Lower leg skin (tissue), 4 donors: ENCODE results near the gene ATG16L2. TPM values are rescaled to one million over a fixed set of nuclear protein-coding genes. Genes with fewer than 3 reads are reported as not detected.

Experiments used
- DNase-seq, 2 donors: peaks; one replicate each; pipeline ENCODE4 v3.0.0-alpha.2; 2019; ENCODE audit warnings: low spot score in 2 of 2
- H3K4me3 ChIP-seq: fragments of 200-600 bp; sonication (generic); 2 replicates; pipeline ENCODE4 v1.5.1; 2017; ENCODE audit warnings: mild to moderate bottlenecking, low read depth; ENCODE audit not compliant: poor library complexity, severe bottlenecking
- CTCF ChIP-seq, 3 donors: fragments of 450-650 bp; IDR thresholded peaks; one replicate each; pipeline ENCODE4 v1.5.1; 2016; ENCODE audit warnings: antibody characterized with exemption in 3 of 3, mild to moderate bottlenecking in 3 of 3, moderate library complexity in 2 of 3
- POLR2A ChIP-seq, 2 donors: fragments of 450-650 bp; IDR thresholded peaks; one replicate each; pipeline ENCODE4 v1.6.1; 2016 to 2017; ENCODE audit warnings: antibody characterized with exemption in 2 of 2, mild to moderate bottlenecking in 1 of 2, moderate library complexity in 1 of 2
- WGBS, 2 donors: methylation state at CpG; one replicate each; pipeline ENCODE4 v1.1.5; 2018; 5-methylcytosine and 5-hydroxymethylcytosine counted together
- intact Hi-C: fragments of 100-400 bp; cut with DNase I; formaldehyde crosslinking; loops from one replicate; pipeline ENCODE4 v1.15.0; 2023; ENCODE audit warnings: low total_unique reads
- total RNA-seq, 4 donors: library from RNA; depleted of rRNA; stranded (reverse); fragments of >200 nt; gene quantifications; one replicate each; pipeline ENCODE4 v1.1.0, GENCODE V29; 2016

ATG16L2 gene
- total RNA-seq, 4 donors from 2014 or later: 82.6 to 157 (median 92.9) TPM

GRCh38 chr11:72781313-72782080, 32.7 kb upstream of the ATG16L2 start:
- intact Hi-C loops: no loop called here
- no peak for DNase-seq

DNA sequence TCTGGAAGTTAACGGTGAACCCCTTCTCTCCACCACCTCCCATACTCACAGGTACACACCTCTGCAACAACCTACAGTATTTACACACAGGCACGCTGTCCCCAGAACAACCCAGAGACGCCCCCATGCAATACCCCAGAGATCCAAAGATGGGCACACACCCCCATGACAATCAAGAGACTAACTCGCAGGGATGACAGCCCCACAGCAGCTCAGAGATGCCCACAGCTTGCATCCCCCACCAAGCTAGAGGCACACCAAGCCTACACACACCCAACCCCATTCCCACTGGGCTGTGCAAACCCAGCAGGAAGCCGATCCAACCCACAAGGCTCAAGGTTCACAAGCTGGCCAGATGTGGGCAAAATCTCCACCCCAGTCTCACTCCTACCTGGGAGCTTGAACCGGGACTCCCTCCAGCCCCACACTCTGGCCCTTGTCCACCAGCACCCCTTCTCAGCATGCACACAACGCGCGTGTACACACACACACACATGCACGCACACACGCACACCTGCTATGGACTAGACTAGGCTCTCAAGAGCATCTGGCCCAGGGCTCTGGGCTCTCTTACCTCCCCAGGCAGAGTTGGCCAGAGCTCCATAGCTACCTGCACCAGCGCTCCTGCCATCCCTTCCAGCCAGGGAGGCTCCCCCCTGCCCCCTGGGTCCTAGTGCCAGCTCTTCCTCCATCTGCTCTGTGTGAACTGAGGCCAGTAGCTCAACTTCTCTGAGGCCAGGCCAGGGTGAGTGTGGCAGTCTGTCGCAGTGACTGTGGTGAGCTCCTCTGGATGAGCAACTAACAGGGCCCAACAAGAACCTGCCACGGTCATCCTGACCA, 31.9 kb upstream of the ATG16L2 start:
- 27 to 36% methylated on average over 14 of the region's 14 CpGs for WGBS, 2 donors
- intact Hi-C loops: no loop called here
- TF ChIP-seq POLR2A (IDR thresholded peaks at IDR 0.05) (no peak), CTCF (IDR thresholded peaks at IDR 0.05) (no peak)
- DNase-seq: no peak
- H3K4me3 ChIP-seq: no peak overlapping the region

More at GRCh38 chr11:72781313-72782080, 32.7 kb upstream of the ATG16L2 start:
- WGBS, 2 donors: 0 to 3% methylated on average over 6 to 7 of the region's 89 CpGs
- TF ChIP-seq CTCF (IDR thresholded peaks at IDR 0.05) (no peak), POLR2A (IDR thresholded peaks at IDR 0.05) (no peak)
- peak overlapping the region; percentile 43 for H3K4me3 ChIP-seq

GRCh38 chr11:72783144-72783905, 30.9 kb upstream of the ATG16L2 start:
- 94 to 97% methylated on average over 2 of the region's 2 CpGs for WGBS, 2 donors
- H3K4me3 ChIP-seq: no peak overlapping the region
- intact Hi-C loops: no loop called here
- TF ChIP-seq POLR2A (IDR thresholded peaks at IDR 0.05): no peak
- no peak for TF ChIP-seq CTCF (IDR thresholded peaks at IDR 0.05)
- no peak for DNase-seq

GRCh38 chr11:72784662-72785061, 29.5 kb upstream of the ATG16L2 start:
- no peak overlapping the region for H3K4me3 ChIP-seq
- 84% methylated on average over 10 of the region's 10 CpGs for WGBS, 2 donors
- TF ChIP-seq CTCF (IDR thresholded peaks at IDR 0.05) (no peak), POLR2A (IDR thresholded peaks at IDR 0.05) (no peak)
- intact Hi-C loops: no loop called here
- DNase-seq: no peak

GRCh38 chr11:72786305-72787215, 27.7 kb upstream of the ATG16L2 start:
- DNase-seq: no peak
- no peak overlapping the region for H3K4me3 ChIP-seq
- WGBS, 2 donors: 76 to 86% methylated on average over 8 of the region's 8 CpGs
- TF ChIP-seq CTCF (IDR thresholded peaks at IDR 0.05): no peak
- TF ChIP-seq POLR2A (IDR thresholded peaks at IDR 0.05): no peak
- intact Hi-C loops: no loop called here
